ENCODE measurements around the gene LEF1. TPM values are rescaled to one million over a fixed set of nuclear protein-coding genes. Genes with fewer than 3 reads are reported as not detected.

The LEF1 gene
- total and polyA plus RNA-seq, 2 donors (not counting 3 experiments of a cell fraction or from before 2014, with no cell fraction given), result 0.46 TPM; not detected in 1

DNA sequence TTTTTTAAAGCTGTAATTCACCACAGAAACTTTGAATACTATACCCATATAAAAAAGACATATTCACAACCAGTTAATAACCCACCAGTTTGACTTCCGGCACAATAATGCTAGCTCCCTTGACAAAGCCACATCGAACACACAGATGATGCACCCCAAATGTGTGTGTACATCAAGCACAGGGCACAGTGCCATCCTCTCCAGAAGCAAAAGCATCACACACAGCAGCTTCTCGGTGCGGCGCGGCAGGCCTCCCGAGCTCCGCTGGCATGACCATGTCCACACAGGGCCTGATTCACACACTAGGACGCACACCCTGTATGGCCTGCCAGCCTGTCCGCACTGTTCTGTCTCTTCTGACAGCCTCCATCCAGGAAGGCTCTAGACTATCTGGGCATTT, 88.0 kb downstream of the LEF1 start:
- no peak for DNase-seq (ENCODE audit: low read depth, low spot score)
- H3K9me1 ChIP-seq (replicated peaks; ENCODE audit: control insufficient read depth, extremely low read depth, insufficient read depth, low read length), result no peaks in the 10 kb centered on the region
- intact Hi-C loops (cut with micrococcal nuclease), result no loop called here
- H3K4me3 ChIP-seq (replicated peaks in 1 of 3; ENCODE audit: insufficient read depth in 1 of 3, low read depth in 1 of 3, low read length in 3 of 3), result no peak overlapping the region
- no peak overlapping the region for H3K4me2 ChIP-seq (ENCODE audit: insufficient read depth, low read length)
- H3K9me3 ChIP-seq (replicated peaks; ENCODE audit: control insufficient read depth, insufficient read depth, low read length), result no peaks in the 10 kb centered on the region
- no peak overlapping the region for H3K9ac ChIP-seq (replicated peaks; ENCODE audit: extremely low read depth, insufficient read depth, low read length)
- no peak for FAIRE-seq
- no peaks in the 10 kb centered on the region for H3K36me3 ChIP-seq (ENCODE audit: control insufficient read depth in 2 of 2, extremely low read depth in 1 of 2, insufficient read depth in 2 of 2, low read length in 2 of 2)
- BruUV-seq (replicated peaks), result no TSS peak
- dilution Hi-C loops (cut with MboI; ENCODE audit: extremely low pct_ligation_motif_present, low sequenced_read_pairs), result no loop called here
- TF ChIP-seq, protein P1, sequence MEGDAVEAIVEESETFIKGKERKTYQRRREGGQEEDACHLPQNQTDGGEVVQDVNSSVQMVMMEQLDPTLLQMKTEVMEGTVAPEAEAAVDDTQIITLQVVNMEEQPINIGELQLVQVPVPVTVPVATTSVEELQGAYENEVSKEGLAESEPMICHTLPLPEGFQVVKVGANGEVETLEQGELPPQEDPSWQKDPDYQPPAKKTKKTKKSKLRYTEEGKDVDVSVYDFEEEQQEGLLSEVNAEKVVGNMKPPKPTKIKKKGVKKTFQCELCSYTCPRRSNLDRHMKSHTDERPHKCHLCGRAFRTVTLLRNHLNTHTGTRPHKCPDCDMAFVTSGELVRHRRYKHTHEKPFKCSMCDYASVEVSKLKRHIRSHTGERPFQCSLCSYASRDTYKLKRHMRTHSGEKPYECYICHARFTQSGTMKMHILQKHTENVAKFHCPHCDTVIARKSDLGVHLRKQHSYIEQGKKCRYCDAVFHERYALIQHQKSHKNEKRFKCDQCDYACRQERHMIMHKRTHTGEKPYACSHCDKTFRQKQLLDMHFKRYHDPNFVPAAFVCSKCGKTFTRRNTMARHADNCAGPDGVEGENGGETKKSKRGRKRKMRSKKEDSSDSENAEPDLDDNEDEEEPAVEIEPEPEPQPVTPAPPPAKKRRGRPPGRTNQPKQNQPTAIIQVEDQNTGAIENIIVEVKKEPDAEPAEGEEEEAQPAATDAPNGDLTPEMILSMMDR (IDR thresholded peaks at IDR 0.05; ENCODE audit: extremely low read depth in 1 of 2, insufficient read depth in 1 of 2, low read depth in 1 of 2, low read length in 2 of 2), result no peak
- TF ChIP-seq MYC (IDR thresholded peaks at IDR 0.05; ENCODE audit: low read depth, low read length) (no peak), POLR2A (IDR thresholded peaks at IDR 0.05; ENCODE audit: low read depth, low read length) (no peak), POLR2AphosphoS5 (IDR thresholded peaks at IDR 0.05; ENCODE audit: insufficient read depth, low read depth, low read length) (no peak)
- H3K27me3 ChIP-seq (ENCODE audit: control insufficient read depth in 2 of 2, insufficient read depth in 2 of 2, low read length in 2 of 2), result peaks cover 2% of the 10 kb centered on the region in 2 experiments
- no peaks in the 10 kb centered on the region for H3K79me2 ChIP-seq (ENCODE audit: control insufficient read depth, insufficient read depth, low read length)
- POLR2A ChIA-PET, result no interaction called here
- H3K27ac ChIP-seq (ENCODE audit: insufficient read depth, low read depth, low read length), result no peak overlapping the region
- H2AFZ ChIP-seq (ENCODE audit: low read depth, low read length), result no peak overlapping the region
- no peaks in the 10 kb centered on the region for H3K4me1 ChIP-seq (ENCODE audit: control insufficient read depth, extremely low read depth, insufficient read depth, low read length)
- no peaks in the 10 kb centered on the region for H4K20me1 ChIP-seq (replicated peaks; ENCODE audit: control insufficient read depth, extremely low read depth, insufficient read depth, low read length)
- CTCF ChIA-PET, result no interaction called here

DNA sequence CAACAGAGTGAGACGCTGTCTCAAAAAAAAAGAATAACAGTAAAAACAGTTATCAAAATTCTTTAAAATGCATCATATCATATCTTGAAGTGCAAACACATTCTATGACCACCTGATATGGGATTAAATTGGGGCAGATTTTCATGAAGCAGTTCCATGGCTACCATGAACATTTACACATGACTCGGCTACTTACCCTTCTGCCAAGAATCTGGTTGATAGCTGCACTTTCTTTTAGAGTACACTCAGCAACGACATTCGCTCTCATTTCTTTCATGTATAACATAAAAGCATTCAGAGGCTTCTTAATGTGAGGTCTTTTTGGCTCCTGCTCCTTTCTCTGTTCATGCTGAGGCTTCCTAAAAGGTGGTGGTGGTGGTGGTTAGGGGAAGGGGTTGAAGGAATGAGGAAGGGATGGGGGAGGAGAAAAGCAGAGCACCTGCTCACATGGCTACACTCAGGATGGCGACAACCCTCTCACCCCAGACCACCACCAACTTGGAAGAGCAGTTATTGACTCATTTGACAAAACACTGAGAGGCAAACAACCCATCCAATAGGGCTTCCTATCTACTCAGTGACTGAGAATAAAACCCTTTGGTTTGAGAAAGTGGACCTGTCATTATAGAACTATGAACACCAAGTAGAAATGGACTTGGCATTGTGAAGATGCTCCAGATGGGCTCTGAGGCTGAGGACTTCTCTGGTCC, 90.6 kb downstream of the LEF1 start:
- TF ChIP-seq POLR2AphosphoS5 (IDR thresholded peaks at IDR 0.05; ENCODE audit: insufficient read depth, low read depth, low read length) (no peak), MYC (IDR thresholded peaks at IDR 0.05; ENCODE audit: low read depth, low read length) (no peak), GATA2 (IDR thresholded peaks at IDR 0.05; ENCODE audit: insufficient read depth, insufficient read length, low read depth, low read length) (no peak), JUN (IDR thresholded peaks at IDR 0.05; ENCODE audit: borderline replicate concordance, insufficient read depth, insufficient read length, low read depth) (no peak), EZH2 (IDR thresholded peaks at IDR 0.05; ENCODE audit: borderline replicate concordance, low read depth, low read length, severe bottlenecking) (no peak), FOS (IDR thresholded peaks at IDR 0.05; ENCODE audit: borderline replicate concordance, insufficient read depth, low read length) (no peak), POLR2A (IDR thresholded peaks at IDR 0.05; ENCODE audit: low read depth, low read length) (no peak)
- TF ChIP-seq, protein P1 (IDR thresholded peaks at IDR 0.05; ENCODE audit: extremely low read depth in 1 of 2, insufficient read depth in 1 of 2, low read depth in 1 of 2, low read length in 2 of 2), result no peak
- TF ChIP-seq, protein P2, sequence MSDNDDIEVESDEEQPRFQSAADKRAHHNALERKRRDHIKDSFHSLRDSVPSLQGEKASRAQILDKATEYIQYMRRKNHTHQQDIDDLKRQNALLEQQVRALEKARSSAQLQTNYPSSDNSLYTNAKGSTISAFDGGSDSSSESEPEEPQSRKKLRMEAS (IDR thresholded peaks at IDR 0.05; ENCODE audit: insufficient read depth, insufficient read length), result no peak
- no peaks in the 10 kb centered on the region for H3K9me1 ChIP-seq (replicated peaks; ENCODE audit: control insufficient read depth, extremely low read depth, insufficient read depth, low read length)
- no peak overlapping the region for H3K27ac ChIP-seq (ENCODE audit: insufficient read depth, low read depth, low read length)
- dilution Hi-C loops (cut with MboI; ENCODE audit: extremely low pct_ligation_motif_present, low sequenced_read_pairs) (no loop called here), intact Hi-C loops (cut with micrococcal nuclease) (no loop called here)
- ChIA-PET CTCF (no interaction called here), POLR2A (no interaction called here)
- BruUV-seq (replicated peaks), result no TSS peak
- no peak overlapping the region for H3K4me2 ChIP-seq (ENCODE audit: insufficient read depth, low read length)
- no peaks in the 10 kb centered on the region for H3K36me3 ChIP-seq (ENCODE audit: control insufficient read depth in 2 of 2, extremely low read depth in 1 of 2, insufficient read depth in 2 of 2, low read length in 2 of 2)
- H3K4me3 ChIP-seq (replicated peaks in 1 of 3; ENCODE audit: insufficient read depth in 1 of 3, low read depth in 1 of 3, low read length in 3 of 3), result no peak overlapping the region
- no peaks in the 10 kb centered on the region for H3K4me1 ChIP-seq (ENCODE audit: control insufficient read depth, extremely low read depth, insufficient read depth, low read length)
- H3K9ac ChIP-seq (replicated peaks; ENCODE audit: extremely low read depth, insufficient read depth, low read length), result no peak overlapping the region
- FAIRE-seq (no peak), DNase-seq (ENCODE audit: low read depth, low spot score) (no peak)
- no peaks in the 10 kb centered on the region for H3K9me3 ChIP-seq (replicated peaks; ENCODE audit: control insufficient read depth, insufficient read depth, low read length)
- no peaks in the 10 kb centered on the region for H4K20me1 ChIP-seq (replicated peaks; ENCODE audit: control insufficient read depth, extremely low read depth, insufficient read depth, low read length)
- H3K27me3 ChIP-seq (ENCODE audit: control insufficient read depth in 2 of 2, insufficient read depth in 2 of 2, low read length in 2 of 2), result peaks cover 2% of the 10 kb centered on the region in 2 experiments
- H3K79me2 ChIP-seq (ENCODE audit: control insufficient read depth, insufficient read depth, low read length), result no peaks in the 10 kb centered on the region
- H2AFZ ChIP-seq (ENCODE audit: low read depth, low read length), result no peak overlapping the region

All from endothelial cell of umbilical vein (primary cell).